Measurements from ENCODE around the gene ZNF827. TPM values are rescaled to one million over a fixed set of nuclear protein-coding genes. Genes with fewer than 3 reads are reported as not detected.

Gene ZNF827
- total and polyA plus RNA-seq, 2 of the 13 experiments (the other 11 are each of a cell fraction or from before 2014, with no cell fraction given), result 2.8 TPM

DNA sequence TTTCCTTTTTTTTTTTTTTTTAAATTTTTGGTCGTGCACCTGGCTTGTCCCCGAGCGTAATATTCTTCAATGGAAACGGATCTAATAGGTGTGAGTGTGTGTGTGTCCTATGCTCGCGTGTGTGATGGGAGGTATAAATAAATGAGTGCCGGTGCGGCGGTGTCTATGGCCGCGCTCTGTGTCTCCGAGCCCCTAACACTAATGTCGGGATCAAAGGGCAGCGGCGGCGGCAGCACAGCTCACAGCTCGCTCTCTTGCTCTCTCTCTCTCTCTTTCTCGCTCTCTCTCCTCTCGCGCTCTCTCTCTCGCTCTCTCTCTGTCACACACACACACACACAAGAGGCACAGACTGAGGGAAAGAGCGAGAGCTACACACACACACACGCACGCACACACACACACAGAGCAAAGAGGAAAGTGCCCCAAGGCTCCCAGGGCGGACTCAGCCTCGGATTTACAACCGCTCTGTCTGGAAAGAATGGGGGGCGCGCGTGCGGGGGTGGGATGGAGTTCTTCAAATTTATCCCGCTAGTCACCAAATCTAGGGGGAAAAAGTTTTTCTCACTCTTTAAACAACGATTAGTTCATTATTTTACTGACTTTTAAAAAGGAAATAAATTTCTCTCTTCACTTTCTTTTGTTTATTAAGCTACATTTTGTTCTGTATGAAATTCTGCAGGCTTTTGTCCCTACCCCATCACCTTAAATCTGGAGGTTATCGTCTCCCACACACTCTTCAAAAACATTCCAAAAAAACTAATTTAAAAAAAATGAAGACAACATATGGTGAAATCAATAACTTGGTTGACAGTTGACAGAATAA lies at the start of gene ZNF827 (continued):
- TF ChIP-seq, protein P1, sequence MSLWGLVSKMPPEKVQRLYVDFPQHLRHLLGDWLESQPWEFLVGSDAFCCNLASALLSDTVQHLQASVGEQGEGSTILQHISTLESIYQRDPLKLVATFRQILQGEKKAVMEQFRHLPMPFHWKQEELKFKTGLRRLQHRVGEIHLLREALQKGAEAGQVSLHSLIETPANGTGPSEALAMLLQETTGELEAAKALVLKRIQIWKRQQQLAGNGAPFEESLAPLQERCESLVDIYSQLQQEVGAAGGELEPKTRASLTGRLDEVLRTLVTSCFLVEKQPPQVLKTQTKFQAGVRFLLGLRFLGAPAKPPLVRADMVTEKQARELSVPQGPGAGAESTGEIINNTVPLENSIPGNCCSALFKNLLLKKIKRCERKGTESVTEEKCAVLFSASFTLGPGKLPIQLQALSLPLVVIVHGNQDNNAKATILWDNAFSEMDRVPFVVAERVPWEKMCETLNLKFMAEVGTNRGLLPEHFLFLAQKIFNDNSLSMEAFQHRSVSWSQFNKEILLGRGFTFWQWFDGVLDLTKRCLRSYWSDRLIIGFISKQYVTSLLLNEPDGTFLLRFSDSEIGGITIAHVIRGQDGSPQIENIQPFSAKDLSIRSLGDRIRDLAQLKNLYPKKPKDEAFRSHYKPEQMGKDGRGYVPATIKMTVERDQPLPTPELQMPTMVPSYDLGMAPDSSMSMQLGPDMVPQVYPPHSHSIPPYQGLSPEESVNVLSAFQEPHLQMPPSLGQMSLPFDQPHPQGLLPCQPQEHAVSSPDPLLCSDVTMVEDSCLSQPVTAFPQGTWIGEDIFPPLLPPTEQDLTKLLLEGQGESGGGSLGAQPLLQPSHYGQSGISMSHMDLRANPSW (CRISPR knock-in tag; IDR thresholded peaks at IDR 0.05; ENCODE audit: borderline replicate concordance), result no peak
- TF ChIP-seq SRSF9 (IDR thresholded peaks at IDR 0.05; ENCODE audit: borderline replicate concordance, insufficient read depth, low read depth, low read length, poor library complexity, severe bottlenecking) (no peak), RXRA (CRISPR knock-in tag; IDR thresholded peaks at IDR 0.05) (peak; percentile 46; the same call in 1 of the 2 replicates), HMG20B (CRISPR knock-in tag; conservative IDR thresholded peaks at IDR 0.05) (0 out of 2 replicates have a peak, but pooled peaks have one; percentile 54), GZF1 (CRISPR knock-in tag; IDR thresholded peaks at IDR 0.05) (no peak), HHEX (CRISPR knock-in tag; IDR thresholded peaks at IDR 0.05) (no peak), POLR2A (IDR thresholded peaks at IDR 0.05; ENCODE audit: insufficient read depth in 1 of 2, low read depth in 2 of 2, low read length in 2 of 2) (peak; percentile 23 to 67; a peak in 2 of 4 replicates), ZFYVE20 (CRISPR knock-in tag; IDR thresholded peaks at IDR 0.05; ENCODE audit: borderline replicate concordance, low read depth) (no peak), SP140L (CRISPR knock-in tag; IDR thresholded peaks at IDR 0.05; ENCODE audit: borderline replicate concordance) (no peak), POGZ (CRISPR knock-in tag; IDR thresholded peaks at IDR 0.05) (0 out of 2 replicates have a peak, but pooled peaks have one; percentile 63), DMAP1 (CRISPR knock-in tag; IDR thresholded peaks at IDR 0.05) (peak; percentile 78), ZNF256 (CRISPR knock-in tag; conservative IDR thresholded peaks at IDR 0.05) (no peak), ZNF225 (CRISPR knock-in tag; IDR thresholded peaks at IDR 0.05) (0 out of 2 replicates have a peak, but pooled peaks have one; percentile 41)
- TF ChIP-seq, protein P2, sequence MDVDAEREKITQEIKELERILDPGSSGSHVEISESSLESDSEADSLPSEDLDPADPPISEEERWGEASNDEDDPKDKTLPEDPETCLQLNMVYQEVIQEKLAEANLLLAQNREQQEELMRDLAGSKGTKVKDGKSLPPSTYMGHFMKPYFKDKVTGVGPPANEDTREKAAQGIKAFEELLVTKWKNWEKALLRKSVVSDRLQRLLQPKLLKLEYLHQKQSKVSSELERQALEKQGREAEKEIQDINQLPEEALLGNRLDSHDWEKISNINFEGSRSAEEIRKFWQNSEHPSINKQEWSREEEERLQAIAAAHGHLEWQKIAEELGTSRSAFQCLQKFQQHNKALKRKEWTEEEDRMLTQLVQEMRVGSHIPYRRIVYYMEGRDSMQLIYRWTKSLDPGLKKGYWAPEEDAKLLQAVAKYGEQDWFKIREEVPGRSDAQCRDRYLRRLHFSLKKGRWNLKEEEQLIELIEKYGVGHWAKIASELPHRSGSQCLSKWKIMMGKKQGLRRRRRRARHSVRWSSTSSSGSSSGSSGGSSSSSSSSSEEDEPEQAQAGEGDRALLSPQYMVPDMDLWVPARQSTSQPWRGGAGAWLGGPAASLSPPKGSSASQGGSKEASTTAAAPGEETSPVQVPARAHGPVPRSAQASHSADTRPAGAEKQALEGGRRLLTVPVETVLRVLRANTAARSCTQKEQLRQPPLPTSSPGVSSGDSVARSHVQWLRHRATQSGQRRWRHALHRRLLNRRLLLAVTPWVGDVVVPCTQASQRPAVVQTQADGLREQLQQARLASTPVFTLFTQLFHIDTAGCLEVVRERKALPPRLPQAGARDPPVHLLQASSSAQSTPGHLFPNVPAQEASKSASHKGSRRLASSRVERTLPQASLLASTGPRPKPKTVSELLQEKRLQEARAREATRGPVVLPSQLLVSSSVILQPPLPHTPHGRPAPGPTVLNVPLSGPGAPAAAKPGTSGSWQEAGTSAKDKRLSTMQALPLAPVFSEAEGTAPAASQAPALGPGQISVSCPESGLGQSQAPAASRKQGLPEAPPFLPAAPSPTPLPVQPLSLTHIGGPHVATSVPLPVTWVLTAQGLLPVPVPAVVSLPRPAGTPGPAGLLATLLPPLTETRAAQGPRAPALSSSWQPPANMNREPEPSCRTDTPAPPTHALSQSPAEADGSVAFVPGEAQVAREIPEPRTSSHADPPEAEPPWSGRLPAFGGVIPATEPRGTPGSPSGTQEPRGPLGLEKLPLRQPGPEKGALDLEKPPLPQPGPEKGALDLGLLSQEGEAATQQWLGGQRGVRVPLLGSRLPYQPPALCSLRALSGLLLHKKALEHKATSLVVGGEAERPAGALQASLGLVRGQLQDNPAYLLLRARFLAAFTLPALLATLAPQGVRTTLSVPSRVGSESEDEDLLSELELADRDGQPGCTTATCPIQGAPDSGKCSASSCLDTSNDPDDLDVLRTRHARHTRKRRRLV (CRISPR knock-in tag; IDR thresholded peaks at IDR 0.05), result no peak
- TF ChIP-seq, protein P3, sequence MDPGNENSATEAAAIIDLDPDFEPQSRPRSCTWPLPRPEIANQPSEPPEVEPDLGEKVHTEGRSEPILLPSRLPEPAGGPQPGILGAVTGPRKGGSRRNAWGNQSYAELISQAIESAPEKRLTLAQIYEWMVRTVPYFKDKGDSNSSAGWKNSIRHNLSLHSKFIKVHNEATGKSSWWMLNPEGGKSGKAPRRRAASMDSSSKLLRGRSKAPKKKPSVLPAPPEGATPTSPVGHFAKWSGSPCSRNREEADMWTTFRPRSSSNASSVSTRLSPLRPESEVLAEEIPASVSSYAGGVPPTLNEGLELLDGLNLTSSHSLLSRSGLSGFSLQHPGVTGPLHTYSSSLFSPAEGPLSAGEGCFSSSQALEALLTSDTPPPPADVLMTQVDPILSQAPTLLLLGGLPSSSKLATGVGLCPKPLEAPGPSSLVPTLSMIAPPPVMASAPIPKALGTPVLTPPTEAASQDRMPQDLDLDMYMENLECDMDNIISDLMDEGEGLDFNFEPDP (CRISPR knock-in tag; conservative IDR thresholded peaks at IDR 0.05), result no peak
- TF ChIP-seq, protein P4, sequence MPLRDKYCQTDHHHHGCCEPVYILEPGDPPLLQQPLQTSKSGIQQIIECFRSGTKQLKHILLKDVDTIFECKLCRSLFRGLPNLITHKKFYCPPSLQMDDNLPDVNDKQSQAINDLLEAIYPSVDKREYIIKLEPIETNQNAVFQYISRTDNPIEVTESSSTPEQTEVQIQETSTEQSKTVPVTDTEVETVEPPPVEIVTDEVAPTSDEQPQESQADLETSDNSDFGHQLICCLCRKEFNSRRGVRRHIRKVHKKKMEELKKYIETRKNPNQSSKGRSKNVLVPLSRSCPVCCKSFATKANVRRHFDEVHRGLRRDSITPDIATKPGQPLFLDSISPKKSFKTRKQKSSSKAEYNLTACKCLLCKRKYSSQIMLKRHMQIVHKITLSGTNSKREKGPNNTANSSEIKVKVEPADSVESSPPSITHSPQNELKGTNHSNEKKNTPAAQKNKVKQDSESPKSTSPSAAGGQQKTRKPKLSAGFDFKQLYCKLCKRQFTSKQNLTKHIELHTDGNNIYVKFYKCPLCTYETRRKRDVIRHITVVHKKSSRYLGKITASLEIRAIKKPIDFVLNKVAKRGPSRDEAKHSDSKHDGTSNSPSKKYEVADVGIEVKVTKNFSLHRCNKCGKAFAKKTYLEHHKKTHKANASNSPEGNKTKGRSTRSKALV (CRISPR knock-in tag; IDR thresholded peaks at IDR 0.05), result peak; percentile 55; the same call in 1 of the 2 replicates

Data from HepG2 (cell line).